GM18502 (cell line): ENCODE measurements around the gene AOPEP.

Source experiments
- ATAC-seq: cut with Tn5 transposase; IDR thresholded peaks from one replicate; pipeline ENCODE4 v1.9.1; 2021; ENCODE audit warnings: mild to moderate bottlenecking; ENCODE audit not compliant: unreplicated experiment, poor library complexity

AOPEP gene

DNA sequence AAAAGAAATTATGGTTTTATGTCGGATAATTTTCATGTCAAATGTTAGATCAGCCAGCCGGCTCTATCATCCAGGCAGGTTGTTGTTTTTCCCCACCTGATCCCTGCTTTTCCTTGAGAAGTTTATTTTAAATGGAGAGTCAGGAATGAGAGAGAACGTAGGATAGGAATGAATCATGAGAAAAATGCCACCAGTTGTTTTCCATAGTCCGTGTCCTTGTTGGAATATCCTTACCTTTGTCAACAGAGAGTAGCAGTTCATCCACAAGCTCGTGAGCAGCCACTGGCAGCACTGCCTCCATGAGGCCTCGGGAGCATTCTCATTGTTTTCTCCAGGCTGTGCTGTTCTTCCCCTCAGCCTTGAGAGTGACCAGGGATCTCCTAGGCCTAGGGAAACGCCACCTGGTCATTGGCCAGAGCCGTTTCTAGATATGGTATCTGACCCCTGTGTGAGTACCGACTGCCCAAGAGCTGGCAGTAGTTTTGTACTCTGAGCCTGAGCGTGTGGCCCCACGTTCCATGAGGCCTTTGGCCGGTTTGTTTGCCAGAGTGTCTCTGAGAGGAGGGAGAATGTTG, 297.7 kb downstream of the AOPEP start:
- ATAC-seq = no peak

DNA sequence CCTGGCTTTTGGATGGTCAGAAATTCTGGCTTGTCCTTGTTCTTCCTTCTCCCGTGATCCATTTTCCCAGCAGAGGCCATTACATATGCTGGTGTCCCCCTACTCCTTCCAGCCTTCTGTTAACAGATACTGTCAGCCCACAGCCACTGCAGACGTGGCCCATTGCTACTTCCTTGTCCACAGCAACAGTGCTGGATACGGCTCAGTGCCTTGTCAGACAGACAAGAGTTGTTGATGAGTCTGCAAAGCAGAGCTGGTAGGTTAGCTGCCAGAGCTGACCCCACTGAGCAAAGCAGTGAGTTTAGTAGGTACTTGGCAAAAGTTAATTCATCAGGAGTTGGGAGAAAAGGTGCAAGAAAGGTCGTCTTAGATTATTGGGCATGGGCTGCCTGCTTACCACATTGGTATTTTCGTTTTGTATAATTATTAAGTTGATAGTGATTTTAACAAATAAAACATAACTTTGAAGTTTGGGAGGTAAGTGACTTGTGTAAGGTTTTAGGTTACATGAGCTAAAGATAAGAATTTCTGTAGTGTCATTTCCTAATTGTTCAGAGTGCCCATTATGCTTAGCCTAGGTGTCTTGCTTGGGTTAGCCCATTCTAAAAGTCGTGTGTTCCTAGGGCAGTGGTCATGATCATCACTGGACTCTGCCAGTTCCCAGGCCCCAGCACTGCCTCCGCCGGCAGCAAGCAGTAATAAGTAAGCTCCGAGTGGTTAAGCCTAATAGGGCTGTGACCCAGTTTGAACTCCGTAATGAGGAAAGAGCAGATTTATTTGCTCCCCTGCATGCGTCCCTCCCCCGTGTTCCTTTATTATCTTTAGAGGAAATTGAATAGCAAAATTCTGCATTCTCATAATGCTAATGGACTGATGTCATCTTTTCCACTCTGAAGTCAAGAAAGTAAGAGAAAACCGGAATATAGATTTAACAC, 299.0 kb downstream of the AOPEP start:
- ATAC-seq = no peak

DNA sequence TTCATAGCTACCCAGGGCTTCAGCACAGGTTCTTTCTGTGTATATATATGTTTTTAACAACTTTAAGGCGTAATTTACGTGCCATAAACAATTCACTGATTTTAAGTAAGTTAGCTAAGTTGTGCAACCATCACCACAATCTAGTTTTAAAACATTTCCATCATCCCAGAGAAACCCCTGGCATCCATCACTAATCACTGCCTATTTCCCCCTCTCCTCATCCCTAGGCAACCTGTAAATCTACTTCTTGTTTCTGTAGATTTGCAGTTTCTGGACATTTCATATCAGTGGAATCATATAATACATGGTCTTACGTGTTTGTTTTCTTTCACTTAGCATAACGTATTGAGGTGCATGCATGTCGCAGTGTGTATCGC, 299.6 kb downstream of the AOPEP start:
- no peak for ATAC-seq

DNA sequence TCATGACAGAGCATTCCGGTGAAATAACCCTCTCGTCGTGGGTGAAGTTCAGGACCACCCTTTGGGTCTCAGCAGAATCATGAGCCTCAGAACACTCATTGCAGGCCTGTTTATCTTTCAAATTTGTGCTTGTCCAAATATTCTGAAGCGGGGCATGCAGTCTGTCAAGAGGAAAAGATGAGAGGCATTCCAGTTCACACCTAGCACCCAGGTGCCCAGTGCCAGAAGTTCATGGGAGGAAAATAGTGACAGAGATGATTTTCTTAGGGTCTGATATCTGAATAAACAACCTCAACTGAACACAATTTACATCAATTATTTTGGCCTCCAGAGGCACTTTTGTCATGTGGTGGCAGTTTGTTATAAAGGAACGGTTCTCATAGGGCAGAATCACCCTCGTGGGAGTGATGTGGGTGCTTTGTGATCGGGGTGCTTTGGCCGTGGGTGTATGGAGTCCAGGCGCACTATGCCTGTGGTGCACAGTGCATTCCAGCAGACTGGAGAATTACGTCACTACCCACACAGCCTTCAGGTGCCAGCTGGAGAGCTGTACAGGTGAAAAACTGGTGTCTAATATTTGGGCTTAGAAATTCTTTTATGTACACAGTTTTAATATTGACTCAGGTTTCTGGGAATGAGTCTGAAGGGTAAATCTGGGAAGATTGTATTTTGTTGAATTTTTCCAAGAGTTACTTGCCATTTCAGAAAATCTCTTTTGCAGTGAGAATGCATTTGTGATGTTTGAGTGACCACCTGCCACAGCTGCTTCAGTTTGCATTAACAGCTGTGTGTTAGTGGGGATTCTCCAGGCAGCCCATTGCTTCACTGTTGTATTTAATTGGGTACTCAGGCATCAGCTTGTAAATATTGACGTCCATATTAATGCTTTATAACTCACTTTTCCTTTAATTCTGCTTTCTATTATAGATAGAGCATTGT, 301.7 kb downstream of the AOPEP start:
- no peak for ATAC-seq

DNA sequence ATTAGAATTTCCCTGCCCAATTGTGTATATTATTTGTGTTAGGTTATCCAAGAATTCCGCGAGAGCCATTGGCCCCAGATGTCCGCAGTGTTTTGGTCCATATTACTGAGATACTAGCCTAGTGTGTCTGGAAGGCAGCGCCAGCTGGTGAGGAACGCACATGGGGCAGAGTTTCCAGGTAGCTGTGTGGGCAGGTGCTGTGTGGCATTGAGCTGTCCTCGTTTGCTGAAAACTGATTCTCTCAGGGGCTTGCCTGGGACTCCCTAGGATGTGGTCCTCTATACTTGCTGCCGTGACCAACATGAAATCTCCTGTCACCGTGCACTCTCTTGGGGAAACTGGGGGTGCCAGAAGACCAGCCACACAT, 302.3 kb downstream of the AOPEP start:
- ATAC-seq = no peak

DNA sequence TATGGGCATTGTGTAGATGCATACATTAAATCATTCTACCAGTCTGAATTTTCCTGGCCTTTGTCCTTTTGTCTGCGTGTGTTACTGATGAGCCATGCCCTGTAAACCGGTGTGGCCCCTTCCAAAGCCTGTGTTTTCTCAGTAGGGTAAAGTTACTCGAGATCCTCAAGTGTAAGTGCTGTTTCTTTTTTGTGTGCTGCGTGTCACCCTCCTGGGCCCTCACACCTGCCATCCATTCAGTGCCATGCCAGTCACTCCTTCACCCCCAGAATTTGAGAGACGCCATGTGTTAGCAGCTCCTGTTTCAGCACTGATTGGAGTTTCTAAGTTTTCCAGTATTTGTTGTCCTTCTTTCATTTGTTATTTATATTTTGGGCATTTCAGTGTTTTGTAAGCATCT, 302.8 kb downstream of the AOPEP start:
- no peak for ATAC-seq

DNA sequence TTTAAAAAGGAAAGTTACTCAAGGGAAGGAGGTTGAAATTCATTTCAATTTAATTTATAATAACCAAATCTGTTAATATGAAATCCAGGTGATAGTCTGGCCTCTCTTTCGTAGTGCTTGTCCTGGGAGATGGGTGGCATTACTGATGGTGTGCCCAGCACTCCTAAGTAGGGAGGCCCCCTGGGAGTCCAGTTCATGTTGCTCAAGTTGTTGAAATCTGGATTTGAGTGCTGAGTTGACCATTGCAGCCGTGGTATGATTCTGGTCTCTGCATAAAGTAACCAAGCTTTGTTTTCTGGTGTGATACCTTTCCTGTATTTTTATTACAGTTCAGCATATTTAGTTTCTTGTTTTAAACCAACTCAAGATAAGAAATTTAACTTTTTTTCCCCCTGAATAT, 303.2 kb downstream of the AOPEP start:
- ATAC-seq = no peak

DNA sequence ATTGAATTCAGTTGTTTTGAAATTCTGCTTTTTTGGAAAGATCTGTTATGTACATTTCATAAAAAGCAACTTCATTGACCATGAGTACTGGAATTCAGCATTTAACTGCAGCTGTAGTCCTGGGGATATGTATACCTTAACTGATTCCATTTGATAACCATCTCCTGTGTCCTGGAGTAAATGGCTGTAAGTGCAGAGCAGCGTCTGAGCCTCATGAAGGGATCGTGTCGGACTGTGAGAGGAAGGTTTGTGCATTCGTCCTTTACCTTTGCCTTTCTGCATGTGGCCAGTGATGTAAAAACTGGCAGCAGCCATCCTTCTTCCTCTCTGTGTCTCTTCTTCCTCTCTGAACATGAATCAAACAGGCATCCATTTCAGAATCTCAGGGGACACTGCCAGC, 303.8 kb downstream of the AOPEP start:
- ATAC-seq = no peak

DNA sequence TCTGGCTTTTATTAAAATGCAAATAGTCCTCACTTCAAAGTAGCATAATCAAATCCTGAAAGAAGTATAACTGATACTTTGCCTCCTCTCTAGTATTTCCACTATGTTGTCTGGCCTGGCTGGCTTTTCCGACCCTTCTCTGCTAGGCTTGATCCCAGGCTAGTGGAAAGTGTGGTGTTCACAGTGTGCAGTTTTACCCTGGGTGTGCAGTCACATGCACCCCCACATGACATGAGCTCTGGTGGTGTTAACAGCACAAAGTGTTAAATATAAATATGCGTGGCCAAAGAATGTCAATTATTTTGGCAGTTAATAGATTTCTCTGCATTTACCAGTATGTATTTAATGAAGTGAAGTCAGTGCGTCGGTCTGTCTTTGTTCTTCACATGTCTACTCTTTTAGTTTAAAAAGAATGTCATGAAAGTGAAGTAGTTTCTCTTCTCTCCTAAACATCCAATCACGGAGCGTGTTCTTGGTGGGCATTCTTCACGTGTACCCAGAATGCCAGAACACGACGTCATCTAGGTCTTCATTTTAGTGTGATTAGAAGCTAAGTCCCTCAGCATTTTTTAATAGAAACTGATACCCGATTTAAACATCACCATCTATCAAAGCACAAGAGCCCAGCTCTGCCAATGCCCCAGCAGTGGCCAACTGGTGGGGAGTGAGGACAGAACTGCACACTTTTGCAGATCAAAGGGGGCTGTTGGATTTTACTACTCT, 304.6 kb downstream of the AOPEP start:
- ATAC-seq = no peak

DNA sequence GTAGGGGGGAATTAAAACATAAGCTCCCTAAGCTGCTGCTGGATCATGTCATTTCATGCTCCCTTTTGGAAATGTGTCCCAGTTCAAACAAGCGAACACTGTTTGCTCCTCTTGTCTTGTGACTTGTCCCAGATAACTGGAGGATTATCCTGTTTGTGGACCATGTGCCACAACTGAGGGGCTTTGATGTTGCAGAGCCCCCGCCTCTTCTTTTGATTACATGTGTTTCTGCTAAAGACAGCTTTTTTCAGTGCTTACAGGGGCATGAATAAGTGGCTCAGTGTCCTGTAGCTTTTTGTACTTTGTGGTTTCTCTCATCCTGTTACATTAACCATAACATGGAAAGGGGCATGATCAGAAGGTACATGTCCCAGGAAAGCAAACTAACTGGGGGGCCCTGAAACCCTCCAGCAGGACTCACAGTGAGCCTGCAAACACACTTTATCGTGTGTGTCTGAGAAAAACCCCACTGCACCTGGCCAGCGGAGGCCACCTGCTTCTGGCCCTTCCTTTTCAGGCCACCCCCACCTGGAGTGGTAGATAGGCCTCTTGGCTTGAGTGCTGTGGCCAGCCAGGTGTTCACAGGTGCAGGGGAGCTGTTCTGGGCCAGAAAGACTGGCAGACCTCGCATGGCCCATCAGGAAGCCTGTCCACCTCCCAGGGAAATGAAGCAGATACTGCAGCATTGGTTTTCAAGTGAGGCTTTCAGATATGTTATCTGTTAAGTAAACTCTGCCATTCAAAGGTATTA, 305.4 kb downstream of the AOPEP start:
- no peak for ATAC-seq

DNA sequence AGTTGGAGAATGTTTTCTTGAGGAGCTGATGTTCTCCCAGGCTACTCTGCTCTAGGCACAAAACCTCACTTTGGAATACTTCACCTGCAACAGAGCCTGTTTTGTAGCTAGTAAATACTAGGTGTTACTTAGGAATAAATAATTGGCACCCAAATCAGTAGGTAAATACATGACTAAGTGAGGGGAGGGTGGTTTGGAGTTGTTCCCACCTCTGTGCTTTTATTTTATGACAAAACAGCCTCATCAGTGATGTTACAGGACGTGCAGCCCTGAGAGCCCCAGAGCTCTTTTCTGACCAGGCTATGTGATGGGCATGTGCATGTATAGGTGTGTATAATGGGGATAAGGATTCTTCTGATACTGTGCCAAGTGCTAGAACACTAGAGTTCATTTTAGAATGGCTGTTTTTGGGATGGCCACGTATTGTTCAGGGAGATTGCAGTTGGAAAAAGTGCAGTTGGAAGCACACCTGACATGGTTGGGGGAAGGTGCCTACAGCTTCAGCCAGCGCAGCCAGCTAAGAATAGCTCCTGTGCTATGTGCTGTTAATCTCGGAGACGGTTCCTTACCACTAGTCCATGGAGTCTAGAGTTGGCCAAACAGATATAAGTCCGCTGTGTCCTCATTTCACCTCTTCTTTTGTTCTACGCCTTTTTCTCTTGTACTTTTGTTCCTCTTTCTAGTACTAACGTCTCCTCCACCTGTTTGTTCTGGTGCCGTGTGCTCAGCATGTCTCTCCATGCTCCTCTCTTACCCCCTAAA, 306.3 kb downstream of the AOPEP start:
- ATAC-seq = no peak

DNA sequence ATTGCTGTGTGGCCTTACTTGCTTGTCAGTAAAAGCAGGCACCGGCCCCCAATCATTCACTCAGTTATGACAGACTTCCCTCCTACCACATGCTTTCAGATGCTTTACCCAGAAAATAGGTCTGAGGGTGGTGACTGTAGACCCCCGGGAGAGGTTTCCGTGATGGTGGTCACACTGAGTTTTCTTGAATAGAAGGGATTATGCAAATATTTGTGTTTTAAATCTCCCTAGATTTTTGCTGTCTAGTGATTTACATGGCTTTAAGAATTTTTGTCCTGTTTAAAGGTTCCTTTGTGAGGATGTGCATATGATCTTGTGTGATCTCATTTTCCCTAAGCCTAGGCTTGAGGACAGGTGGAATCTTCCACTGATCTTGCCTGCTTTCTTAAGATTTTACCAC, 309.3 kb downstream of the AOPEP start:
- no peak for ATAC-seq

DNA sequence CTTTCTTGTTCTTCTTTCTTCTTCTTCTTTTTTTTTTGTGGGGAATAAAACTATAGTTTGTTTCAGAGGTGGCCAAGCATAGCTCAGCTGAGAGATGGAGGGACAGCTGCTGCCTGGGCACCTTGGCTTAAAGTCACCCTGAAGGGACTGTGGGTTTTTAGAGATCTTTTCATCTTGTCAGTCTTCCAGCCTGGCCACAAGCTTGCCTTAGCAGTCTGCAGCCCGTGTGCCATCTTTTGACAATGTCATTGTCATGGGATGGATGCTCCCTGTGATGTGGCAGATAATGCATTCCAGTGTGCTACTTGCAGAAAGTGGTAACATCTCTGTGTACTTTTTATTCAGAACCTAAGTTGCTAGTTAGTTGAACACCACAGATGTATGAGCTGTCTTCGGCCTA, 310.2 kb downstream of the AOPEP start:
- ATAC-seq = no peak

DNA sequence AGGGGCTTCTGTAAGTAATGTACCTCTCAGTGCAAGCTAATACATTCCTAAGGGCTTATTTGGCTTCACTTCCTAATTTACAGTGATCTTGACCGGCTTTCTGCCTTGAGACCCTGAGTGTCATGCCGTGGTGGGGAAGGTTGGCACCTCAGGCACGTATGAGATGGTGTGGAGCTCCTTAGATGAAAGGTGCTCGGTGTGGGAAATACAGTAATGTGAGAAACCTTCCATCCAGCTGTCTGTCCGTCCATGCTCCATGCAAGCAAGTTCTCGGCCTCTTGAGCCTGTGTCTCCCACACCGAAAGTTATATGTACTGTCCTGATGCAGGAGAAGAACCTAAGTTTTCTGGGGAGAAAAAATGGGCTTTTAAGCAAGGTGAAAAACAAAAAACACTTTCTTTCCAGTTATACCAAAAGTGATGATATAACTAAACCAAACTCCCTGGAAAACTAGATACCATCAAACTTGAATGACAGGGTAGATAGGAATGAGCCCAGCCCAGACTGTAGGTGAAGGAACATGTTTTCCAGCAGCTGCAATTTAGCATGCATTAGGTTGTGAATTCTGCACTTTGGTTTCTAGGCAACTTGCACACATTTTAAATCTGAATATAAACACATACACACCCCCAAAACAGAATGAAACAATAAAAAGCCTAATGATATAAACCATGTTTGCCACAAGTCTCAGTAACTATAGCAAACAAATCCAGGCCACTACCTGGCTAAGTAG, 311.5 kb downstream of the AOPEP start:
- ATAC-seq = no peak

DNA sequence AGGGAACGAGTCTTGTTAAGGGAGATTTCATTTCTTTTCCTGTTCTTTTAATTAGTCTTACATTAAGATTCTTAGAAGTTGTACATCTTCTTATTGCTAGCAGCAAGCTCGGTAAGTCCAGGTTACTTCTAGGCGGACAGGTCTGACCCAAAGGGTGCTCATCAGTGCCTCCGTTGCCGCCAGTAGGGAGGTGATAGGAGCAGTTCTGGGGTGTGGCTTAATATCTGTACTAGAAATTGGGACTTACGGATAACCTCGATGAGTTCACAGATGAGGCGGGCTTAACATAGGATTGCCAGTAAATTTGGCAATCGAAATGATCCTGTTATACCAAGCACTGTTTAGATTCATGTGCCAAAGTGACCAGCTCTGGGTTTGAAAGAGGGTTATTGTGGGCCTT, 312.2 kb downstream of the AOPEP start:
- no peak for ATAC-seq

DNA sequence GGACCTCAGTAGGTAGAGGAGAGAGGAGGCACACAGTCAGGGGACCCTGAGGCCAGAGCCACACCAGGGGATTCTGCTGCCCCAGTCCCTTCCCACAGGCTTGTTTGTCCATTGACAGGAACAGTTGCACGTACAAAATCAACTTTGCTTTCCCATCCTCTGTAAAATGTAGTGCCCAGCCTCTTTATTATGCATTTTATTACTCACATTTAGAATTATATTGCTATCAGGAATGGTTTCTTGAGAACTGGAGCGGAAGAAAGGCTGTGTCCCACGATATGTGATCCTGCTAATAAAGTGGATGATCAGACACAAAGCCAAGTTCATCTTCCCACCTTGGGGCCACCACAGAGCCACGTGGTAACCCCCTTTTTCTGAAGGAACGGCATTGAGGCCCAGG, 313.6 kb downstream of the AOPEP start:
- ATAC-seq = no peak

DNA sequence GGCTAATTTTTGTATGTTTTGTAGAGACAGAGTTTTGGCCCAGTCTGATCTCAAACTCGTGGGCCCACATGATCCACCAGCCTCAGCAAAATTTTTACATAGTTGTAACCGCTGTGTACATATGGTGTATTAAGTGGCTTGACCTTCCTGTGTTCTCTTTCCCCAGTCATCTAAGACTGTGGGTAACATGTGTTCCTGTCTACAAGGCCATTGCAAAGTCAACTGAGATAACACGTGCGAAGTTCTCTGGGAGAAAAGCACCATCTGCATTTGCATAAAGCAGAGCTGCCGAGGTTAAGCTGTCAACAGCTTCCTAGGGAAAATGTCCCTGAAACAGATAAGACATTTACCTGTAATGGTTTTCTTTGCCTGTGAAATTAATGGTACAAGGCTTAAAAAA, 317.3 kb downstream of the AOPEP start:
- ATAC-seq = no peak

DNA sequence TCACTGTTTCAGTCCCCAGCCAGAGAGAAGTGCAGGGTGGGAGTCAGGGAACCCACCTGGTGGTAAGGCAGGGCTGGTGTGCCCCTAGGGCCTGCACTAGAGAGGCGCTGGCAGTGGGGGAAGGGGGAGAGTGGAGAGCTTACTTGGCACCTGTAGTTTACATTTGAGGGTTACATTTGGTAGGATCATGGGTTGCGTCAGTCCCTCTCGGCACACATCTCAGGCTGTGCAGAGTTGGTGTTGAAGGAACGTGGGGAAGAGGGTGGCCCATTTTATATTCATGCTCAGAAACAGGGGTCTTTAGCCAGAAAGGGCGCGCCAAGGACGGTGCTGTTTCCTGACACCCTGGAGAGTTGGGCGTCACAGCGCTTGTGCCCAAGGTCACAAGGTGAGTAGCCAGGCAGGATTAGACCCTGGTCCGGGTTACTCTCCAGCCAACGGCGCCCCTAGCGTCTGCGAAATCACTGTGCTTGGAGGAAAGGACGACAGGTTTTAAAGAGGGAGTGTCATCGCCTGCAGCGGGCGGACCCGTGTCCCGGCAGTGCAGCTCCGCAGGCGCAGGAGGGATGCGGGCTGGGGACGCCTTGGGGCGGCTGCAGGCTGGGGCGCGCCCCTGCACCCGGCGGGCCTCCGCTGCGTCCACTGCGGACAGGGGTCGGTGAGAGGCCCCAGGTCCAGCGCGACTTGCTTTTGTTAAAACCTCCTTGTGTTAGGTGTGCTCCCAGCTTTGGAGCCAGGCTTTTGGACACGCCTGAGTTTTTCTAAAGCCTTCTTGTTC, 318.4 kb downstream of the AOPEP start:
- ATAC-seq = no peak
